Neuronal stem cell (in vitro differentiated cells): ENCODE results near the gene RALGAPB.

Experiments
- DNase-seq: peaks from one replicate; pipeline ENCODE4 v3.0.0-alpha.2; 2013; ENCODE audit warnings: low spot score
- H2AFZ ChIP-seq: one replicate; pipeline ENCODE4 v1.6.1; 2013; ENCODE audit warnings: mild to moderate bottlenecking, low read length, inconsistent platforms
- H2AK5ac ChIP-seq: 2 replicates; pipeline ENCODE4 v1.6.1; 2013; ENCODE audit warnings: low read depth, mild to moderate bottlenecking, inconsistent platforms, low read length, moderate library complexity, mixed read lengths
- H2BK120ac ChIP-seq: 2 replicates; pipeline ENCODE4 v1.6.1; 2013; ENCODE audit warnings: low read depth, mild to moderate bottlenecking, inconsistent platforms, low read length, moderate library complexity, mixed read lengths
- H2BK12ac ChIP-seq: one replicate; pipeline ENCODE4 v1.6.1; 2013; ENCODE audit warnings: low read length, inconsistent platforms
- H2BK15ac ChIP-seq: 2 replicates; pipeline ENCODE4 v1.6.1; 2013; ENCODE audit warnings: mild to moderate bottlenecking, low read length, inconsistent platforms, mixed read lengths
- H2BK5ac ChIP-seq: one replicate; pipeline ENCODE4 v1.6.1; 2013; ENCODE audit warnings: inconsistent platforms, mild to moderate bottlenecking, low read length, moderate library complexity
- H3K14ac ChIP-seq: one replicate; pipeline ENCODE4 v1.6.1; 2013; ENCODE audit warnings: low read length, inconsistent platforms
- H3K18ac ChIP-seq: 2 replicates; pipeline ENCODE4 v1.6.1; 2013; ENCODE audit warnings: low read length, inconsistent platforms
- H3K23ac ChIP-seq: 2 replicates; pipeline ENCODE4 v1.6.1; 2013; ENCODE audit warnings: low read depth, mild to moderate bottlenecking, mixed read lengths, low read length, inconsistent platforms; ENCODE audit not compliant: poor library complexity
- H3K27ac ChIP-seq: replicated peaks from 3 replicates; pipeline ENCODE4 v1.5.1; 2013; ENCODE audit warnings: low read length, inconsistent platforms
- H3K27me3 ChIP-seq, 3 experiments: 2 replicates each; pipeline ENCODE4 v1.6.1; 2013; ENCODE audit warnings: low read length in 3 of 3, mild to moderate bottlenecking in 2 of 3, inconsistent platforms in 1 of 3, low read depth in 1 of 3, mixed read lengths in 1 of 3, moderate library complexity in 1 of 3; ENCODE audit not compliant: control insufficient read depth in 3 of 3, insufficient read depth in 3 of 3
- H3K36me3 ChIP-seq, 2 donors: replicated peaks in 1 of 2; 2 replicates each; pipeline ENCODE4 v1.6.1; 2013; ENCODE audit warnings: low read length in 2 of 2; ENCODE audit not compliant: control insufficient read depth in 2 of 2, insufficient read depth in 2 of 2
- H3K4ac ChIP-seq: 2 replicates; pipeline ENCODE4 v1.6.1; 2013; ENCODE audit warnings: inconsistent platforms, mild to moderate bottlenecking, low read length, moderate library complexity
- H3K4me1 ChIP-seq, 2 donors: 1 replicate in 1 of 2; 2 replicates in 1 of 2; pipeline ENCODE4 v1.6.1; 2013; ENCODE audit warnings: low read length in 2 of 2, low read depth in 1 of 2; ENCODE audit not compliant: control insufficient read depth in 2 of 2, insufficient read depth in 1 of 2
- H3K4me2 ChIP-seq: one replicate; pipeline ENCODE4 v1.6.1; 2013; ENCODE audit warnings: mild to moderate bottlenecking, low read length, inconsistent platforms; ENCODE audit not compliant: insufficient read depth, poor library complexity, severe bottlenecking
- H3K4me3 ChIP-seq, 2 donors: 2 replicates each; pipeline ENCODE4 v1.5.1; 2013; ENCODE audit warnings: low read length in 2 of 2, mild to moderate bottlenecking in 2 of 2, inconsistent platforms in 1 of 2, moderate library complexity in 1 of 2
- H3K79me1 ChIP-seq: one replicate; pipeline ENCODE4 v1.6.1; 2013; ENCODE audit warnings: low read depth, mild to moderate bottlenecking, inconsistent platforms, low read length, moderate library complexity
- H3K9ac ChIP-seq: one replicate; pipeline ENCODE4 v1.6.1; 2013; ENCODE audit warnings: mild to moderate bottlenecking, low read depth, low read length, inconsistent platforms; ENCODE audit not compliant: poor library complexity
- H3K9me3 ChIP-seq, 2 donors: replicated peaks in 1 of 2; 2 replicates each; pipeline versions ENCODE3 to v1.6.1; 2013; ENCODE audit warnings: low read length in 2 of 2, mild to moderate bottlenecking in 2 of 2, inconsistent platforms in 1 of 2, low read depth in 1 of 2, mixed read lengths in 1 of 2, moderate library complexity in 1 of 2; ENCODE audit not compliant: control insufficient read depth in 2 of 2, insufficient read depth in 1 of 2
- H4K8ac ChIP-seq: one replicate; pipeline ENCODE4 v1.6.1; 2013; ENCODE audit warnings: low read depth, mild to moderate bottlenecking, inconsistent platforms, low read length, moderate library complexity
- H4K91ac ChIP-seq: one replicate; pipeline ENCODE4 v1.6.1; 2013; ENCODE audit warnings: low read length, low read depth, mild to moderate bottlenecking, inconsistent platforms; ENCODE audit not compliant: poor library complexity
- WGBS, 2 donors: extraction: QIAGEN DNeasy Blood & Tissue Kit; methylation state at CpG; one replicate each; pipeline ENCODE4 v1.1.7; 2013; ENCODE audit warnings: missing lambda C conversion rate in 2 of 2, mixed read lengths in 1 of 2; ENCODE audit not compliant: insufficient read length in 2 of 2, insufficient replicate concordance in 1 of 2; ENCODE audit errors: extremely low coverage in 2 of 2; 5-methylcytosine and 5-hydroxymethylcytosine counted together

RALGAPB gene

GRCh38 chr20:38555395-38555794, 82.8 kb downstream of the RALGAPB start:
- Histone ChIP-seq H4K91ac (no peak overlapping the region), H2AK5ac (no peak overlapping the region), H3K79me1 (no peaks in the 10 kb centered on the region), H2BK12ac (no peak overlapping the region), H3K14ac (no peak overlapping the region), H3K4me3 (no peak overlapping the region), H3K18ac (no peak overlapping the region), H2BK5ac (no peak overlapping the region), H3K9me3 (peaks cover 0 to 5% of the 10 kb centered on the region in 2 donors), H4K8ac (no peak overlapping the region), H3K4me2 (no peak overlapping the region), H3K23ac (no peak overlapping the region), H2BK15ac (no peak overlapping the region), H3K27me3 (no peaks in the 10 kb centered on the region), H3K36me3 (peaks cover 9 to 100% of the 10 kb centered on the region in 2 donors), H3K27ac (no peak overlapping the region), H2BK120ac (no peak overlapping the region), H3K9ac (no peak overlapping the region), H3K4ac (no peak overlapping the region), H3K4me1 (no peaks in the 10 kb centered on the region), H2AFZ (no peak overlapping the region)
- no peak for DNase-seq

GRCh38 chr20:38557174-38557573, 84.5 kb downstream of the RALGAPB start:
- no peak overlapping the region for H3K18ac ChIP-seq
- no peak overlapping the region for H3K27ac ChIP-seq
- H3K14ac ChIP-seq = no peak overlapping the region
- H2BK5ac ChIP-seq = no peak overlapping the region
- H2AFZ ChIP-seq = no peak overlapping the region
- no peak overlapping the region for H4K8ac ChIP-seq
- H3K79me1 ChIP-seq = no peaks in the 10 kb centered on the region
- H3K36me3 ChIP-seq = peaks cover 4 to 99% of the 10 kb centered on the region in 2 donors
- DNase-seq = no peak
- no peak overlapping the region for H4K91ac ChIP-seq
- H2AK5ac ChIP-seq = no peak overlapping the region
- H2BK12ac ChIP-seq = no peak overlapping the region
- no peaks in the 10 kb centered on the region for H3K4me1 ChIP-seq
- H3K9ac ChIP-seq = no peak overlapping the region
- H2BK120ac ChIP-seq = no peak overlapping the region
- no peaks in the 10 kb centered on the region for H3K27me3 ChIP-seq
- no CpG with 5 or more reads among the region's 2 CpGs for WGBS, 2 donors
- peaks cover 0 to 5% of the 10 kb centered on the region in 2 donors for H3K9me3 ChIP-seq
- no peak overlapping the region for H3K4me2 ChIP-seq
- H3K4me3 ChIP-seq = no peak overlapping the region
- H3K4ac ChIP-seq = no peak overlapping the region
- H3K23ac ChIP-seq = no peak overlapping the region
- H2BK15ac ChIP-seq = no peak overlapping the region

- Histone ChIP-seq H2AK5ac (no peak overlapping the region), H2BK120ac (no peak overlapping the region), H2BK12ac (no peak overlapping the region), H4K91ac (no peak overlapping the region), H4K8ac (no peak overlapping the region), H3K79me1 (no peaks in the 10 kb centered on the region), H3K9ac (no peak overlapping the region), H3K36me3 (peaks cover 2 to 99% of the 10 kb centered on the region in 2 donors), H3K18ac (no peak overlapping the region), H3K4me3 (no peak overlapping the region), H3K27me3 (no peaks in the 10 kb centered on the region), H2AFZ (no peak overlapping the region), H3K4me2 (no peak overlapping the region), H3K14ac (no peak overlapping the region), H3K27ac (no peak overlapping the region), H2BK15ac (no peak overlapping the region), H3K23ac (no peak overlapping the region), H2BK5ac (no peak overlapping the region), H3K4ac (no peak overlapping the region), H3K4me1 (no peaks in the 10 kb centered on the region), H3K9me3 (peaks cover 0 to 5% of the 10 kb centered on the region in 2 donors)
- WGBS, 2 donors = no CpG with 5 or more reads among the region's 3 CpGs
- no peak for DNase-seq
These were observed 86.1 kb downstream of the RALGAPB start for GRCh38 chr20:38558596-38559360.

GRCh38 chr20:38559764-38560163, 87.1 kb downstream of the RALGAPB start:
- WGBS, 2 donors = 100% methylated on average over 1 of the region's 3 CpGs; no CpG with 5 or more reads in 1 of the 2 donors
- H4K91ac ChIP-seq = no peak overlapping the region
- H3K4me2 ChIP-seq = no peak overlapping the region
- no peaks in the 10 kb centered on the region for H3K27me3 ChIP-seq
- H3K4ac ChIP-seq = no peak overlapping the region
- H2BK12ac ChIP-seq = no peak overlapping the region
- no peak overlapping the region for H3K18ac ChIP-seq
- no peak overlapping the region for H2BK120ac ChIP-seq
- no peaks in the 10 kb centered on the region for H3K79me1 ChIP-seq
- H3K9me3 ChIP-seq = peaks cover 0 to 4% of the 10 kb centered on the region in 2 donors
- H3K9ac ChIP-seq = no peak overlapping the region
- H2BK15ac ChIP-seq = no peak overlapping the region
- no peak overlapping the region for H3K27ac ChIP-seq
- H2AFZ ChIP-seq = no peak overlapping the region
- no peak overlapping the region for H2AK5ac ChIP-seq
- H3K23ac ChIP-seq = no peak overlapping the region
- peaks cover 2 to 98% of the 10 kb centered on the region in 2 donors for H3K36me3 ChIP-seq
- no peak overlapping the region for H2BK5ac ChIP-seq
- no peaks in the 10 kb centered on the region for H3K4me1 ChIP-seq
- no peak for DNase-seq
- no peak overlapping the region for H4K8ac ChIP-seq
- H3K14ac ChIP-seq = no peak overlapping the region
- no peak overlapping the region for H3K4me3 ChIP-seq
